22Rv1 (cell line): Measurements from ENCODE around the gene GLT6D1.

ENCODE experiments used
- CTCF ChIP-seq: fragments of 450-650 bp; IDR thresholded peaks from 2 replicates; pipeline ENCODE4 v1.5.1; 2017; ENCODE audit warnings: mild to moderate bottlenecking
- ZFX ChIP-seq: fragments of 450-650 bp; IDR thresholded peaks from 2 replicates; pipeline ENCODE4 v1.6.1; 2017; ENCODE audit warnings: antibody characterized with exemption, borderline replicate concordance

DNA sequence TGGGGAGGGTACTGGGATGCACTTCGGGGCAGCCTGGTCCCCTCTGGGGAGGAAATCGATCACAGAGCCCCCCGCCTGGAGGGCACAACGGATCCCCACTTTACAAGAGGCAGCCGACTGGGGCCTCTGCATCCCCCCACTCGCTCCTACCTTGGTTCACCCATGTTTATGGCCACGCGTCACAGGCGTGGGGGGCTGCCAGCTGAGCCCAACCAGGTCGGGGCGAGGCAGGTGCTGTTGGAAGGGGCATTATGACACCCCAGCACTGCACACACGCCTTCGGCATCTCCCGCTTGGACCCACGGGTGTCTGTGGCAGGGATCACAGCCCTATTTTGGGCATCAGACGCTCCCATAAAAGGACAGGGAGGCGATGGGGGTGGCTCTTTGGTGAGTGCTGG, 45.4 kb upstream of the GLT6D1 start:
- TF ChIP-seq CTCF (no peak), ZFX (no peak)
